HG03108 (cell line): ENCODE results near the gene EIF4H.
A peak's percentile ranks its signal among the peaks of the same experiment; 100 is the strongest.
"Not testable (repeated sequence)": the region's sequence is repeated elsewhere in the genome, so short reads cannot be mapped to it uniquely, and the experiment has no call there.

Source experiments
- ATAC-seq: cut with Tn5 transposase; IDR thresholded peaks from one replicate; pipeline ENCODE4 v1.9.1; 2021; ENCODE audit warnings: moderate library complexity; ENCODE audit not compliant: unreplicated experiment

Gene EIF4H

DNA sequence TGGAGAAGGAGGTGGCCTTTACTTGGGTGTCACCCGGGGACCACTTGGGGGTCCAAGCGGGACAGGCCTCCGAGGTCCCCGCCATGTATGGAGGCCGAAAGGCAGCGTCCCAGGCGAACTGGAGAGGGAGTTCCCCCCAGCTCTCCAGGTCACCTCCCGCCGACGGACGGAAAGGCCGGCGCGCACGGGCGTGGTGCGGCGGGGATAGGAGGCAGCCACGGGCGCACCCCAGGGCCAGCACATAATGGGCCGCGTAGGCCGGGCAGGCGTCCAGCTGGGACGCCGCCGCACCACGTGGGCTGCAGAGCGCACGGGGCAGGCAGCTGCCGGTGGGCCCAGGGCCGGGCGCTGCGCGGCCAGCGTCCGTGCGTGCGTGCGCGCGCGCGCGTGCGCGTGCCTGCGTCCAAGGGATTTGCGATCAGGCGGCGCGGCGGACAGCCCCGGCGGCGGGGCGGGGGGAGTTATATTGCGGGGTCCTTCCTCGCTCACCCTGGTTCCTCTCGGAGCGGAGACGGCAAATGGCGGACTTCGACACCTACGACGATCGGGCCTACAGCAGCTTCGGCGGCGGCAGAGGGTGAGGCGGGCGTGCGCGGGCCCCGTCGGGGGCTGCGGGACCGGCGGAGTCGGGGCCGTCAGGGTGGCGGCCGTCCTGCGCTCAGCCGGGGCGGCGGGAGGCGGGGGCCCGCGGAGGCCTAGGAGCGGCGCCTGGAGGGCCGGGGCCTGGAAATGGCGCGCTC lies at the start of gene EIF4H:
TSS of gene EIF4H (plus strand) at position 491 of the 740 bp plus-strand sequence. CDS start at position 519, 28 bp downstream.
- ATAC-seq, result peak; percentile 79

DNA sequence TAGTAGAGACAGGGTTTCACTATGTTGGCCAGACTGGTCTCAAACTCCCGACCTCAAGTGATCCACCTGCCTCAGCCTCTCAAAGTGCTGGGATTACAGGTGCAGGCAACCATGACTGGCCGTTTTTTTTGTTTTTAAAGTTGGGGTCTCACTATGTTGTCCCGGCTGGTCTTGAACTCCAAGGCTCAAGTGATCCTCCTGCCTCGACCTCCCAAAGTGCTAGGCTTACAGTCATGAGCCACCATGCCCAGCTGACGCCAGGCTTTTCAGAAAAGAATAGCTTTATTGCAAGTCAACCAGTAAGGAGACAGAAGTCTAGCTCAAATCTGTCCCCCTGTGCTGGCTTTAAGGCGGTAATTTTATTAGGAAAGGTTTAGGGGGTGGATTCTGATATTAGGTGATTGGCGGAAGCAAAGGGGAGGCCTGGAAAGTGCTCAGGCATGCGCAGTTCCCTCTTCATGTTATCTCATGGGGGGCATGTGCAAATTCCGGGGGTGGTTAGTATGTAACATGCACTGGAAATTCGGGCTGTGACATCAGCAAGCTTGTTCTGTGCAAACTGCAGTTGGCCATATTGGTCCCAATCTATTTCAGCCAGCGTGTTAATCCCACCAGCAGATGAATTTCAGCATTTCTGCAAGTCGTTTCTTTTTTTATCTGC lies 47.8 kb upstream of the EIF4H start:
- ATAC-seq, result no peak

DNA sequence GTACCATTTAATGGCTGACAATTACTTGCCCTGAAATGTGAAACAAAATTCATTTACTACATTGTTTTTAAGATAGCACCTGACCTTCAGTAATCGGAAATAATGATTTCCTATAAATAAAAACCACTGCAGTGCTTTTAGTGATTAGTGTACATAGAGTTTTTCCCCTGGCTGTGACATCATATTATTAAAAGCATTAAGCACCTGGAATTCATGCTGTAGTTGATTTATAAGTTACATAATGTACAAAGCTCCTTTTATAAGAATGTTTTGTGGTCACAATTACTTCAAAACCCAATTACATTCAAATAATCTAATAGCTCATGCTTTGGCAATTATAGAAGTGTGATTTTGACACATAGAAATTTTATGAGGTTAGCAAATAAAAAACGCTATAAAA lies 44.3 kb upstream of the EIF4H start:
- ATAC-seq, result no peak

DNA sequence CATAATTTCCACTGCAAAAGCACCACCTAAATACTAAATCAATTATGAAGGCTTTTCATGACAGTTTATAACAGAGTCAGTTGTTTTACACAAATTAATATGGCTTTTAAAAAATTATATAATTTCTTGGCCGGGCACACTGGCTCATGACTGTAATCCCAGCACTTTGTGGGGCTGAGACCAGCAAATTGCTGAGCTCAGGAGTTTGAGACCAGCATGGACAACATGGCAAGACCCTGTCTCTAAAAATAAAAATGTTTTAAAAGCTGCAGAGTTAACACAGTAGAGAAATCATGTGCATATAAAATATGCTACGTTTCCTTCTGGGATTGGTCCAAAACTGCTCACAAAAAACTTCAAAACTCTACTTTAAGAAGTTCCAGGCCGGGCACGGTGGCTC lies 43.6 kb upstream of the EIF4H start:
- ATAC-seq, result no peak

DNA sequence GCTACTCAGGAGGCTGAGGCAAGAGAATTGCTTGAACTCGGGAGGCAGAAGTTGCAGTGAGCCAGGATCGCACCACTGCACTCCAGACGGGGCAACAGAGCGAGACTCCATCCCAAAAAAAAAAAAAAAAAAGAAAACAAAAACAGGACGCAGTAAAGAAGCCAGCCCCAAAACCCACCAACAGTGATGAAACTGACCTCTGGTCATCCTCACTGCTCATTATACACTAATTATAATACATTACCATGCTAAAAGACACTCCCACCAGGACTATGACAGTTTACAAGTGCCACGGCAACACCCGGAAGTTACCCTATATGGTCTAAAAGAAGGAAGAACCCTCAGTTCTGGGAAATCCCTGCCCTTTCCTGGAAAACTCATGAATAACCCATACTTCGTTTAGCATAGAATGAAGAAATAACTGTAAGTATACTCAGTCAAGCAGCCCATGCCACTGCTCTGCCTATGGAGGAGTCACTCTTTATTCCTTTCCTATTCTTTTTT lies 40.0 kb upstream of the EIF4H start:
- ATAC-seq, result no peak

DNA sequence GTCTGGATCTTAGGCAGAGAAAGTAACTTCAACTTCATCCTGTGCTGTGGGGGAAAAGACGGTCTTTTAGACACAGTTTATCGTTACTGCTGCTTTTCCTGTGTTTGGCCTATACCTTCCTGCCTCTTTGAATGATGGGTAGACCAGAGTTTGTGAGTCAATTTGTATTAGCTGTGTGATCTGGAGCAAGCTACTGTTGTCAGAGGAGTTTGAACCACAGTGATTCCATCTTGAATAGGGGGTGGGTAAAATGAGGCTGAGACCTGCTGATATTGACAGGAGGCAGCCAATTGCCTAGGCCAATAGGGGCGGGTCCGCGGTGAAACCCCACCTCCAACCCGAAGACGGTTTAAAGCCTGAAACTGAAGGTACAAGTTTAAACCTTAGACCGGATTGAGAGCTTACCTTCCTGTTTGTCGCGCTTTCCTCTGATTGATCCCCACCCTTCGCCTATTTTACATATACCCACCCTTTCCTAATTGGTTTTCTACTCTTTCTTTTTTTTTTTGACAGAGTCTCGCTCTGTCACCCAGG lies 35.8 kb upstream of the EIF4H start:
- no peak for ATAC-seq

DNA sequence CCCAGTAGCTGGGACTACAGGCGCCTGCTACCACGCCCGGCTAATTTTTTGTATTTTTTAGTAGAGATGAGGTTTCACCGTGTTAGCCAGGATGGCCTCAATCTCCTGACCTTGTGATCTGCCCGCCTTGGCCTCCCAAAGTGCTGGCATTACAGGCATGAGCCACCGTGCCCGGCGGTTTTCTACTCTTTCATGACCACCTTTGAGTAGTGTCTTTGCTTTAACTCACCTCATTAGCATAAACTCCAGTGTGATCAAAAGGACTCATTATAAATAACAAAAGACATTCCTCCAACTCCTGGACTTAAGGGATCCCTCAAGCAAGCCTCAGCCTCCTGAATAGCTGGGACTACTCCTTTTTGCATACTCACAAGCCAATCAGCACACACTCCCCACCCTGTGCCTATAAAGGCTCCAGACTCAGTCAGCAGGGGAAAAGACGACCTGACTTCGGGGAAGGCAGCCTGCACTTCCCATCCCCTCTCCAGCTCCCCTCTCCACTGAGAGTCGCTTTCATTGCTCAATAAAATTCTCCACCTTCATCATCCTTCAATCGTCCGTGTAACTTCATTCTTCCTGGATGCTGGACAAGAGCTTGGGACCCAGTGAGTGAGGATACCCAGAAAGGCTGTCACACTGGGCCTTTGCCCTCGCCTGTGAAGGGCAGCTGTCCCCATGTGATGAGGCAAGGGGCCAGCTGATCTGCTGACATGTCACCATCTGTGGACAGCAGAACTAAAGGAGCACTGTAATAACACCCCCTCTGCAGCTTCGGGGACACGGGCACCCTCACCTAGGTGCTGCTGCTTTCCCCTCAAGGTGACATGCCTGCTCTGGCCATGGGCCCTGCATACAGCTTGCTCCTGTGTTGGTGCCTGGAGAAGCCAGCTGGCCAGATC lies 35.0 kb upstream of the EIF4H start:
- ATAC-seq, result no peak

DNA sequence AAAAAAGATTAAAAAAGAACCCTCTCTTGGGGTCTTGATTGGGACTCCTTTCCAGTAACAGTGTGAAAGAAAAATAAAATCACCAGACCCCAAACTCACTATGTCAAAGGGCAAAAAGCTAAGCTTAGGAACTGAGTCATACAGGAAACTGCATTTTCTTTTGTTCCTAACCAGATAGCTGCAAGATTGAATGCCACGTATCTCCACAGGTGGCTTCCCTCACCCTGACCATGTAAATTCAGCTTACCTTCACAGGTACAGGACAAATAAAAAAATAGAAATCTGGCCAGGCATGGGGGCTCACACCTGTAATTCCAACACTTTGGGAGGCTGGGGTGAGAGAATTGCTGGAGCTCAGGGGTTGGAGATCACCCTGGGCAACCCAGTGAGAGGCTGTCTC lies 32.5 kb upstream of the EIF4H start:
- no peak for ATAC-seq

DNA sequence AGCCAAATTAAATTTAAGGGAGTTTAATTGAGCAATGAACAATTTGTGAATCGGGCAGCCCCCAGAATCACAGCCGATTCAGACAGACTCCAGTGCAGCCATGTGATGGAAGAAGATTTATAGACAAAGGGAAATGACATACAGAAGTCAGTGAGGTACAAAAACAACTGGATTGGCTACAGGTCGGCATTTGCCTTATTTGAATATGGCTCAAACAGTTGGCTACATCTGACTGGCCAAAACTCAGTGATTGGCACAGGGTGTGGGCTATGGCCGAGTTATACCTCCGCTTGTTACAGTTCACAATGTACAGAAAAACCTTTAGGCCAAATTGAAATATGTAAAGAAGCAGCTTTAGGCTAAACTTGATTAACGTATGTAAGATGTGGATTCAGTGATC lies 30.8 kb upstream of the EIF4H start:
- no peak for ATAC-seq

DNA sequence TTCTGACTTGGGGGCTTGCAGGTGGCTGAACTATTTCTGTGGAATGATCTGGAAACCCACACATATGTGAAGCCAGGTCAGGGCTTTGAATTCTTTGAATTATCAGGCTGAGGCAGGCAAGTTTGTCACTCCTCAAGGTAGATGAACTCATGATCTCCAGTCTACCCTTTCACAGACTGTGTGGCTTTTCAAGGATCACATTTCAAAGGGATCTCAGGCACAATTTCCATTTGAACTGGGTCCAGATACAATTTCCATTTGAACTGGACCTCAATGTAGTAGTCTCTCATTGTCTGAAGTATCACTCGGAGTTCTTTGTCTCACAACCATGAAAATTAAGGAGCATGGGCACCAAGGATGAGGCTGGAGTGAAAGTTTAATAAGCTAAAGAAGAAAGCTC lies 25.7 kb upstream of the EIF4H start:
- ATAC-seq, result no peak

DNA sequence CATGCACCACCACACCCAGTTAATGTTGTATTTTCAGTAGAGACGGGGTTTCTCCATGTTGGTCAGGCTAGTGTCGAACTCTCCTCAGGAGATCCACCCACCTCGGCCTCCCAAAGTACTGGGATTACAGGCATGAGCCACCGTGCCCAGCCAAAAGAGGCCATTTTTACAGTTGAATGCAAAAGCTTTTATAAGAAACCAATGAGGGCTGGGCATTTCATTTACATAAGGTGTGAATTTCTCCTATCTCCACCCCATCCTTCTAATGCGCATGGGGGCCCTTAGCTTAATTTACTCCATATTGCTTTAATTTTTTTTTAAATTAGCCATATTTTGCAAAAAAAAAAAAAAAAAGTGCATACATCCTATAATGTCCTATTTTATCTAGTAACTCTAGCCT lies 25.1 kb upstream of the EIF4H start:
- ATAC-seq, result no peak

DNA sequence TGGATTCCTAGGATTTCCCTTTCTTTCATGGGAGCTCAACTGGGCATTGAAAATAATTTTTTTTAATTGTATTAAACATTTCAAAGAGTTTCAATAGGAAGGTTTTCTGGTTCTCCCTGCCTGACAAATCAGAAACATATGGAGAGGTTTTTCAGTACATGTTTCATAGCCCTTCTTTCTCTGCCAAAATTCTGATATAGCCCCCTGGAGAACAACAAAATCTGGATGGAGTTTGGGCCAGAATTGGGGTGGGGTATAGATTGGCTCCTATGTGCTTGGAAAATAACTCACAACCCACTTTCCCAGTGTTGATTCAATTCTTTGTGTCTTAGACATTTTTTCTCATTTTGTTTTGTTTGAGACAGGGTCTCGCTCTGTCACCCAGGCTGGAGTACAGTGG lies 24.6 kb upstream of the EIF4H start:
- no peak for ATAC-seq

DNA sequence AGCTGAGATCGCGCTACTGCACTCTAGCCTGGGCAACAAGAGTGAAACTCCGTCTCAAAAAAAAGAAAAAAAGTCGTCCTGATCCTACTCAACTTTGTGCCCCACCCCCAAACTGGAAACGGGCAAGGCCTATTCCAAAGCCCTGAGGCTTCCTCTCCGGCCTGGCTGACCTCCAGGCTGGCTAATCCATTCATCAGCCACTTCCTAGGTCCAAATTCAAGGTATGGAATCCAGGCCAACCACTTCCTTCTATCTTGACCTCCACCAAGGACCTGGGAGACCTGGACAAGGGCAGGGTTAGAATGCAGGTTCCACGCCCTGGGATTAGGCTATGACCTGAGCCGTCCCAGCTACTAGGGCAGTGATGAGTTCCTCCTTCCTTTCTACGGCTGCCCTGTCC lies 20.4 kb upstream of the EIF4H start:
- no peak for ATAC-seq

DNA sequence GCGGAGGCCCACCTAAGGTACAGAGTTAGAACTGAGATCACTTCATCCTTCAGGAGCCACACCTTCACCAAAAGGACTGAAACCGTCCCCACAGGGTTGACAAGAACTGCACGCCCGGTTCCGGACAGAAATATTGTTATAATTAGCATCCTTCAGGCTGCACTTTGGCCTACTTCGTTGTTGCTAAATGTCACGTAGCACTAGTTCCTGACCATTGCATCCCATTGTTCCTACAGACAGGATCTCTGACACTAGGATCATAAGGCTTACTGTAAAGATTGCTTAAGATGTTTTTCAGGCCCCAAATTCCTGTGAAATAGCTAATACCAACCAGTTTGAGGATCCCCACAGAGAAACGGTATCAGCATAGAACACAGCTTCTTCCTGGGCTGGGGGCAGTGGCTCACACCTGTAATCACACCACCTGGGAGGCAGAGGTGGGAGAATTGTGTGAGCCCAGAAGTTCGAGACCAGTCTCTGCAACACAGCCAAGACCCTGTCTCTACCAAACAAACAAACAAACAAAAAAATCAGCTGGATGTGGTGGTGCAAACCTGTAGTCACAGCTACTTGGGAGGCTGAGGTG lies 18.3 kb upstream of the EIF4H start:
- no peak for ATAC-seq

DNA sequence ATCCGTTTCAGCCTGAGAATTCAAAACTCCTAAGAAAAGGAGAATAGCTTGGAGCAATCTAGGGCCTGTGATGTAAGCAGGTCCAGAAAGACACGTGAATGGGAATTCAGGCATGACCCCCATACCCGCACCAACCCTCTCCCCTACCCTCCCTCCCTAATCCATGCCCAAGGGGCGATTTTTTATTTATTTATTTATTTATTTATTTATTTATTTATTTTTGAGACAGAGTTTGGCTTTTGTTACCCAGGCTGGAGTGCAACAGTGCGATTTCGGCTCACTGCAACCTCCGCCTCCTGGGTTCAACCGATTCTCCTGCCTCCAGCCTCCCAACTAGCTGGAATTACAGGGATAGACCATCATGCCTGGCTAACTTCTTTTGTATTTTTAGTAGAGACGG lies 16.6 kb upstream of the EIF4H start:
- no peak for ATAC-seq

DNA sequence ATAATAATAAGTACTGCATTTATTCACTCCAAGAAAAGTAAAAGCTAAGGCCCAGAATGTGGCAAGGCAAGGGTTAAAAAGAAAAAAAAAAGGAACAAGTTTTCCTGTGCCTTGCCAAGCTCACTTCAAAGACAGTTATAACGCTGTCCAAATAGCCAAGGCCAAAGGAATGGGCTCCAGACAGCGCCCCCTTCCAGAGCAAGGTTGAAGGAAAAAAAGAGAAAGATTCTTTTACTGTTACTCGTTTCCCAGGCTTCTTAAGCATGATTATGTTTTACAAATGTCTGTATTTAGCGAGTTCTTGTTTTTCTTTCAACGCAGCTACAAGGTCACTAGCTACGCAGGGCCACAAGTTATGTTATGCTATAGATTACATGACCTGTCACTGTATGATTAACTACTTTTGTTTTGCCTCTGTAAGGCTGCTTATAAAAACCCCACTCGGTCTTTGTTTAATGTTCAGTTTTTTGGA lies 9.1 kb upstream of the EIF4H start:
- no peak for ATAC-seq

DNA sequence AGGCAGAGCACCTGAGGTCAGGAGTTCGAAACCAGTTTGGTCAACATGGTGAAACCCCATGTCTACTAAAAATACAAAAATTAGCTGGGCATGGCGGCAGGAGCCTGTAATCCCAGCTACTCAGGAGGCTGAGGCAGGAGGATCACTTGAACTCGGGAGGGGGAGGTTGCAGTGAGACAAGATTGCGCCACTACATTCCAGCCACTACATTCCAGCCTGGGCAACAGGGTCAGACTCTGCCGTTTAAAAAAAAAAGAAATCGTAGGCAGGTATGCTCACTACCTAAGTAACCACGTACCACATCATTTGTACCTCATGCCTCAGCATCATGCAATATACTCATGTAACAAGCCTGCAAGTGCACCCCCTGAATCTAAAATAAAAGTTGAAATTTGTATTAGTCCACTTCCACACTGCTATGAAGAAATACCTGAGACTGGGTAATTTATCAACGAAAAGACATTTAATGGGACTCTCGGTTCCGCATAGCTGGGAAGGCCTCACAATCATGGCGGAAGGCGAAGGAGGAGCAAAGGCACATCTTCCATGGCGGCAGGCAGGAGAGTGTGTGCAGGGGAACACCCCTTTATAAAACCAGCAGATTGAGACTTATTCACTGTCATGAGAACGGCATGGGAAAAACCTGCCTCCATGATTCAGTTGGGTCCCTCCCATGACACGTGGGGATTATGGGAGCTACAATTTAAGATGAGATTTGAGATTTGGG lies 8.1 kb upstream of the EIF4H start:
- ATAC-seq, result no peak

DNA sequence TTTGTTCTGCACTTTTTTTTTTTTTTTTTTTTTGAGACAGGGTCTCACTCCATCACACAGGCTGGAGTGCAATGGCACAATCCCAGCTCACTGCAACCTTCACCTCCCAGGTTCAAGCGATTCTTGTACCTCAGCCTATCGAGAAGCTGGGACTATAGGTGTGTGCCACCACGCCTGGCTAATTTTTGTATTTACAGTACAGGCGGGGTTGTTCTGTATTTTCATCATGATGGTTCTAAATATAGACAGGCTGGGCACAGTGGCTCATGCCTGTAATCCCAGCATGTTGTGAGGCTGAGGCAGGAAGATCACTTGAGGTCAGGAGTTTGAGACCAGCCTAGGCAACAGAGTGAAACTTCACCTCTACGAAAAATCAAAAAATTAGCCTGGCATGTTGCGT lies 6.8 kb upstream of the EIF4H start:
- not testable (repeated sequence) for ATAC-seq

DNA sequence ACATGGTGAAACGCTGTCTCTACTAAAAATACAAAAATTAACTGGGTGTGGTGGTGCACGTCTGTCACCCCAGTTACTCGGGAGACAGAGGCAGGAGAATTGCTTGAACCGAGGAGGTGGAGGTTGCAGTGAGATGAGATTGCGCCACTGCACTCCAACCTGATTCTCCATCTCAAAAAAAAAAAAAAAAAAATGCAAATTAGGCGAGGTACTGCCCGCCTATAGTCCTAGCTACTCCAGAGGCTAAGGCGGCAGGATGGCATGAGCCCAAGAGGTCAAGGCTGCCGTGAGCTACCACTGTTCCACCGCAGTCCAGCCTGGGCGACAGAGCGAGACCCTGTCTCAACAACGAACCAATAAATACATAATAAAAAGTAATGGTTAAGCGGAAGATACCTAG lies 1.1 kb upstream of the EIF4H start:
- no peak for ATAC-seq

DNA sequence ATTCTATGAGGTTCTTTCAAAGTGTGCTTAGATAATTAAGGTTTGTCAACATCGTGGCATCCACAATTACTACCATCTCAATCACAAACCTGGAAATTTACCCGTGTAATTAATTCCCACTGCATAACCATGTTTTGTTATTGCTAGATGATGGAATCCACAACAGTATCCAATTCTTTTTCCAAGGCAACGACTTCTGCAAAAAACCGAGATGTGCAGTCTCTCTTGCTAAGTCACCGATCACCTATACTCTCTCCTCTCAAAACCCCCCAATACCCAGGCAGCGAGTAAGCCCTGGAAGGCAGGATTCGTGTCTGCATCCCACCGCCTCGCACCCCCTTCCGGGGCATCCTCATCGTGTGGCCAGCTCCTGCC lies 678 bp upstream of the EIF4H start:
- no peak for ATAC-seq
